Astrocyte of the spinal cord (primary cell): ENCODE measurements around the gene PRRC2C.
A peak's percentile ranks its signal among the peaks of the same experiment; 100 is the strongest.

Experiments used
- DNase-seq: peaks from one replicate; pipeline ENCODE4 v3.0.0; 2011; ENCODE audit warnings: low read depth, low spot score
- H3K4me3 ChIP-seq: 2 replicates; pipeline ENCODE4 v1.5.1; 2011; ENCODE audit warnings: low read depth, mild to moderate bottlenecking, low read length, moderate library complexity
- CTCF ChIP-seq: IDR thresholded peaks from 2 replicates; pipeline ENCODE4 v1.5.1; 2012; ENCODE audit warnings: low read depth, mild to moderate bottlenecking, low read length, inconsistent platforms
- in situ Hi-C: cut with HindIII; loops from 2 replicates; pipeline ENCODE4 v1.10.0; 2017; ENCODE audit warnings: low sequenced_read_pairs

Gene PRRC2C

GRCh38 chr1:171477804-171478203 is 7.5 kb upstream of the PRRC2C start:
- no peak overlapping the region for H3K4me3 ChIP-seq
- no peak for DNase-seq
- no peak for TF ChIP-seq CTCF
- in situ Hi-C loops = no loop called here

- in situ Hi-C loops = no loop called here
- DNase-seq = no peak
- no peak for TF ChIP-seq CTCF
- H3K4me3 ChIP-seq = no peak overlapping the region
Observed at GRCh38 chr1:171480035-171480434, 5.3 kb upstream of the PRRC2C start.

GRCh38 chr1:171484760-171485374 is 463 bp upstream of the PRRC2C start:
- no peak for TF ChIP-seq CTCF
- DNase-seq = no peak
- in situ Hi-C loops = no loop called here

DNA sequence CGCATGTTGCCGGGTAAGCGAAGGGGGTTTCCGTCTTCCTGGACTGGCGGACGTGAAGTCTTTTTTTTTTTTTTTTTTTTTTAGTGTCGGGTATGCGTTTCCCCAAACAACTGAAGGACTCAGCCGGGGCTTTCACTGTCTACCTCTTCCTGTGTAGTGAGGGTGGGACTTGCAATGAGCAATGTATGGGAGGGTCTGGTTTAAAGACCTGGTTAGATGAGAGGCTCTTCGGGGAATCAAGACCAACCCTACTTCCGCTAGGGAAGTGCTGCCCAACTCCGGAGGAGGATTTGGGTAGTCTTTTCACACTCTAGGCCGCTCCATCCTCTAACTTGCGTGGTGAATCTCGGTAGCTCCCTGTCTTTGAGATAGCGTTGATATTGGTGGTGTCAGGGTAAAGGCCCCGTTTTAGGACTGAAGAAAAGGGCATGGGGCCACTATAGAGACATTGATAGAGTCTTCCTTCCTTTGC is 754 bp downstream of the PRRC2C start:
- H3K4me3 ChIP-seq = peak overlapping the region; percentile 95
- in situ Hi-C loops = no loop called here

More at GRCh38 chr1:171484760-171485374, 463 bp upstream of the PRRC2C start:
- peak overlapping the region; percentile 95 for H3K4me3 ChIP-seq

GRCh38 chr1:171487038-171487437 is 1.7 kb downstream of the PRRC2C start:
- H3K4me3 ChIP-seq = peak overlapping the region; percentile 95
- TF ChIP-seq CTCF = no peak
- DNase-seq = no peak
- in situ Hi-C loops = no loop called here

More for the DNA sequence above, 754 bp downstream of the PRRC2C start:
- no peak for TF ChIP-seq CTCF
- peak; percentile 72 for DNase-seq

GRCh38 chr1:171488190-171488929 is 3.0 kb downstream of the PRRC2C start:
- no peak for TF ChIP-seq CTCF
- in situ Hi-C loops = no loop called here
- DNase-seq = no peak
- H3K4me3 ChIP-seq = no peak overlapping the region
